Keratinocyte (primary cell): ENCODE results near the gene GFOD2.

Source experiments
- EZH2 ChIP-seq: IDR thresholded peaks from one replicate; pipeline ENCODE4 v1.6.1; 2012; ENCODE audit warnings: inconsistent platforms, mild to moderate bottlenecking, low read length, moderate library complexity
- TF ChIP-seq, protein P1 (sequence below), 3 experiments: IDR thresholded peaks in 1 of 3; conservative IDR thresholded peaks in 1 of 3; optimal IDR thresholded peaks in 1 of 3; 2 replicates in 2 of 3; 3 replicates in 1 of 3; pipeline versions ENCODE3 to v1.5.1; 2011; ENCODE audit warnings: low read length in 3 of 3, mild to moderate bottlenecking in 3 of 3, moderate library complexity in 2 of 3, control low read depth in 1 of 3, inconsistent platforms in 1 of 3; ENCODE audit not compliant: insufficient read depth in 2 of 3; ENCODE audit errors: extremely low read depth in 1 of 3

DNA sequence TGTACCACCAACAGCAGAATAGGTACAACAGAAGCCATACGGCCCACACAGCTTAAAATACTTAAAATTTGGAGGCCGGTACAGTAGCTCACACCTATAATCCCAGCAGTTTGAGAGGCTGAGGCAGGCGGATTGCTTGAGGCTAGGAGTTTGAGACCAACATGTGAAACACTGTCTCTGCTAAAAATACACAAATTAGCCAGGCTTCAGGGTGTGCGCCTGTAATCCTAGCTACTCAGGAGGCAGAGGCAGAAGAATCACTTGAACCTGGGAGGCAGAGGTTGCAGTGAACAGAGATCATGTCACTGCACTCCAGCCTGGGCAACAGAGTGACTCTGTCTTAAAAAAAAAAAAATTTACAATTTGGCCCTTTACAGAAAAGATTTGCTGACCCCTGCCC is 17.0 kb downstream of the GFOD2 start:
- TF ChIP-seq, protein P1, sequence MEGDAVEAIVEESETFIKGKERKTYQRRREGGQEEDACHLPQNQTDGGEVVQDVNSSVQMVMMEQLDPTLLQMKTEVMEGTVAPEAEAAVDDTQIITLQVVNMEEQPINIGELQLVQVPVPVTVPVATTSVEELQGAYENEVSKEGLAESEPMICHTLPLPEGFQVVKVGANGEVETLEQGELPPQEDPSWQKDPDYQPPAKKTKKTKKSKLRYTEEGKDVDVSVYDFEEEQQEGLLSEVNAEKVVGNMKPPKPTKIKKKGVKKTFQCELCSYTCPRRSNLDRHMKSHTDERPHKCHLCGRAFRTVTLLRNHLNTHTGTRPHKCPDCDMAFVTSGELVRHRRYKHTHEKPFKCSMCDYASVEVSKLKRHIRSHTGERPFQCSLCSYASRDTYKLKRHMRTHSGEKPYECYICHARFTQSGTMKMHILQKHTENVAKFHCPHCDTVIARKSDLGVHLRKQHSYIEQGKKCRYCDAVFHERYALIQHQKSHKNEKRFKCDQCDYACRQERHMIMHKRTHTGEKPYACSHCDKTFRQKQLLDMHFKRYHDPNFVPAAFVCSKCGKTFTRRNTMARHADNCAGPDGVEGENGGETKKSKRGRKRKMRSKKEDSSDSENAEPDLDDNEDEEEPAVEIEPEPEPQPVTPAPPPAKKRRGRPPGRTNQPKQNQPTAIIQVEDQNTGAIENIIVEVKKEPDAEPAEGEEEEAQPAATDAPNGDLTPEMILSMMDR (optimal IDR thresholded peaks at IDR 0.05 in 1 of 3, IDR thresholded peaks at IDR 0.05 in 1 of 3, conservative IDR thresholded peaks at IDR 0.05 in 1 of 3; ENCODE audit: extremely low read depth in 1 of 3, insufficient read depth in 2 of 3, low read length in 3 of 3) = no peak
- no peak for TF ChIP-seq EZH2
